ENCODE measurements around the gene ABCA13.

Gene ABCA13

DNA sequence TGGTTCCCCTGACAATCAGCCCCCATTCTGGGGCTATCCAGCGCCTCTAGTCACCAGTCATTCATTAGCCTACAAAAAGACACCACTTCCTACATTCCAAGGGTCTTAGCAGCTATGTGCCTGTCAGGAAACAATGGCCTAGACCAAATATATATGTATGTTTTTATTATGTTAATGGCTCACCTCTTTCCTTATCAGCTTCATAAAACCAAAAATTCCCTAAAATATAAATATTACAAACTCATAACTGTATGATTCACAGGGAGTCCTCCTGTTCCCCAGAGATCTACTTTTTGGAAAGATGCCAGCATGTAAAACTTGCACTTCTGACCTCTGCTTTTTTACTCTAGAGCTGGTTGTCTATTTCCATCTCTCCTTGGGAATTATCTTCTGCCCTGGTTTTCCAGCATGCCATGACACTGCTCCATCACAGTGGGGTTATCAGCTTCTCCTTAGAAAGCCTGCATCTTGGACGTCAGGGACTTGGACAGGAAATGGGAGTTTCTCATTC, 79.2 kb downstream of the ABCA13 start:
- no peak for DNase-seq

DNA sequence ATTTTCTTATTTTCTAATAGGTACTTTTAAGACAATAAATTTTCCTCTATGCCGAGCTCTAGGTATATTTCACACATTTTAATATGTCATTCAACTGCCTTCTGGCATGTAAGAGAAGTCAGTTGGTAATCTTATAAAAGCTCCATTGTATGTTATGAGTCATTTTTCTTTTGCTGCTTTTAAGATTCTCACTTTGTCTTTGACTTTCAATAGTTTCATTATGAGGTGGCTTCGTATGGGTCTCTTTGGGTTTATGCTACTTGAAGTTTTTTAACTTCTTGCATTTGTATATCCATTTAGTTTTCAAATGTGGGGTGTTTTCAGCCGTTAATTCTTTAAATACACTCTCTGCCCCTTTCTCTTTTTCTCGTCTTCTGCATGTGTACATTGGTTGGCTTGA, 80.5 kb downstream of the ABCA13 start:
- no peak for DNase-seq

DNA sequence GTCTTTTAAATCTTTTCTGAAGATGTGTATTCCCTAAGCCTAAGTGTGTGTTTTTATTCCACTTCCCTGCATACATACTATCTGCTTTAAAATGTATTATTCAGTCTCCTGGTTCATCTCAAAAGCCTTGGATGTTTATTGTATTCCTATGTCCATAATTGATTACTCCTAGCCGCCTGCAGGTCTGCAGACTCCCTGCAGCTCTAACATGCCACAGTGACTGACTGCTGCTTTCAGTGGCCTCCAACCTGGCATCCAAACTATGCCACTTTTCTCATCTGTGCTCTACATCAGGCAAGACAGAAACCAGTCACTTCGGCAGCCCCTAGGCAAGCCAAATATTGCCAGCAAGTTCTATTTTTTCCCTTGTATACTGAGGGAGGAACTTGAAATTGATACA, 81.7 kb downstream of the ABCA13 start:
- DNase-seq: no peak

DNA sequence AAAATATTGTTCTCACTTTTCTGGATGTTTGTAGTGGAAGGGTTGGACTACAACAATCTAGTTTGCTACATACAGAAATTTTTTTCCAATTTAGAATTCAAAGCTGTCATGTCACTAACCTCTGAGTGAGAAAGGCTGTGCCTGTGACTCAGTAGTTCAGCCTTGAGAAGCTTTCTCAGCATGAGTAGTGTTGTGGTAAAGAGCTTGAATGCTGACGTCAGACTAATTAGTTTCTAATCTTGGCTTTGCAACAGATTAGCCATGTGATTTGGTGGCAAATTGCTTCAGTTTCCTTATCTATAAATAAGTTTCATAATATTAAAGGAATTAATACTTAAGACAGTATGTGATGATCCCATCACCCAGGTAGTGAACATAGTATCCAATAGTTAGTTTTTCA, 83.8 kb downstream of the ABCA13 start:
- no peak for DNase-seq

- DNase-seq: no peak
Observed at GRCh38 chr7:48259463-48260280, 88.4 kb downstream of the ABCA13 start.

DNA sequence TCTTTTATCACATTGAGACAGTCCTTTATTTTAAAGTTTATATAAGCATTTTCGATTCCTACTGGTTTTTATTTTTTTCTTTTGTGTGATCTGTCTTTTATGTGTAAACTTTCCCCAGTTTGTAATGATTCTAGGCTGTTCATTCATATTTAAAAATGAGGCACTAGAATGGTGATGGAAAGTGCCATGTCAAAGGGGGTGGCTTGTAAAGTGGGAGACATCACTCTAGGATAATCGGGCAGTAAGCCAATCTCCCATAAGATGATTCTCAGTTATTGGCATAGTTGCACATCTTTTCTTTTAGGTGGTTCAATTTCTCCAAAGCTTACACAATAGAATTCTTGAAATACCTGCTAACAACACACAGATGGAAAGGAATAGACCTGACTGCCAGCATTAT, 90.4 kb downstream of the ABCA13 start:
- no peak for DNase-seq

- no peak for DNase-seq
Observed at GRCh38 chr7:48262606-48263310, 91.5 kb downstream of the ABCA13 start.

GRCh38 chr7:48263311-48263650, 92.0 kb downstream of the ABCA13 start:
- DNase-seq: no peak

GRCh38 chr7:48269066-48269465, 97.8 kb downstream of the ABCA13 start:
- DNase-seq: no peak

DNA sequence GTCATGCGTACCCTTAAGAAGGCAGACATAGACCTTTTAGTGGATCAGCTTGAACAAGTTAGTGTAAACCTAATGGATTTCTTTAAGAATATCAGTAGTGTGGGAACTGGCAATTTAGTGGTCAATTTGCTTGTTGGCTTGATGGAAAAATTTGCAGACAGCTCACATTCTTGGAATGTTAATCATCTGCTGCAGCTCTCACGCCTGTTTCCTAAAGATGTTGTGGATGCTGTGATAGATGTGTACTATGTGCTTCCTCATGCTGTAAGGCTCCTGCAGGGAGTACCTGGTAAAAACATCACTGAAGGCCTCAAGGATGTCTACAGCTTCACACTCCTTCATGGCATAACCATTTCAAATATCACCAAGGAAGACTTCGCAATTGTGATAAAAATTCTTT, 103.4 kb downstream of the ABCA13 start:
- no peak for DNase-seq

DNA sequence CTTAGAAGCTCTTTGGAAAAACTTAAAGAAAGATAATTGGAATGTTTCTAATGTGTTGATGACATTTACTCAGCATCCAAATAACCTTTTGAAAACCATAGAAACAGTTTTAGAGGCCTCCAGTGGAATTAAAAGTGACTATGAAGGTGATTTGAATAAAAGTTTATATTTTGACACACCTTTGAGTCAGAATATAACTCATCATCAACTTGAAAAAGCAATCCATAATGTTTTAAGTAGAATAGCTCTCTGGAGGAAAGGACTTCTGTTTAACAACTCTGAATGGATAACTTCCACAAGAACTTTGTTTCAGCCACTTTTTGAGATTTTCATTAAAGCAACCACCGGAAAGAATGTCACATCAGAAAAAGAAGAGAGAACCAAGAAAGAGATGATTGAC, 108.2 kb downstream of the ABCA13 start:
- DNase-seq: no peak

DNA sequence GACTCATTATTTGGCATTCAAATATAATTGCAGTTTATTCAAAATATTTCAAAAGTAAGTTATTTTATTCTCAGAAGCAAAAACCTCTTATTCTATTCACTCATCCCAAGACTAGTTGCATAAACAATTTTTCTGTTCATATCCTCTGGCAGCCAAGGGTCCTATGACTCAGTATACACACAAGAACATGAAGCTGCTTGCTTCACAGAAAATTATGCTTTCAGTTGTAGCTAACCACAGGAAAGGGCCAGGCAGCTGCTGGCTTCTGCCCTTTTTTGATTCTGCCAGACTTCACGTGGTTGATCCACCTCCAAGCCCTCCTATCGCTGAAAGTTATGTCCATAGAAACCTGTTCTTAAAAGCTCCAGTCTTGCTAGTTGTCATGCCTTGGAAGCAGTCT, 108.8 kb downstream of the ABCA13 start:
- DNase-seq: no peak

DNA sequence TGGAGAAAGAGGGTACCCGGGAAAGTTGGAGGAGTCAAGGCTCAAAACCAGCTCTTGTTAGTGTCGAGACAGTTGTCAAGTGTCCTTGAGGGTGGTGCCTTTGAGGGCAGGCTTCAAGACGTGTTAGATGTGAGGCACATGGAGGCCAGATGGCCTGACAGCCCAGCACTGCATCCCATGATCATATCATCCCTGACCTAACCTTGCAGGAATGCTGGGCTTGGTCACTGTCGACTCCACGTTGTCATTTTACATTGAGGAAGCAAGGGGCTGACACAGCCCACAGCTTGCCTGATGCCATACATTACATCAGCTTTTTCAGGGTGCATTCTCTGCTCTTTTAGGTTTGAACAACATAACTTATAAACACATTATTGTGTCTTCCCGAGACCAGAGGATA, 114.1 kb downstream of the ABCA13 start:
- DNase-seq: no peak

DNA sequence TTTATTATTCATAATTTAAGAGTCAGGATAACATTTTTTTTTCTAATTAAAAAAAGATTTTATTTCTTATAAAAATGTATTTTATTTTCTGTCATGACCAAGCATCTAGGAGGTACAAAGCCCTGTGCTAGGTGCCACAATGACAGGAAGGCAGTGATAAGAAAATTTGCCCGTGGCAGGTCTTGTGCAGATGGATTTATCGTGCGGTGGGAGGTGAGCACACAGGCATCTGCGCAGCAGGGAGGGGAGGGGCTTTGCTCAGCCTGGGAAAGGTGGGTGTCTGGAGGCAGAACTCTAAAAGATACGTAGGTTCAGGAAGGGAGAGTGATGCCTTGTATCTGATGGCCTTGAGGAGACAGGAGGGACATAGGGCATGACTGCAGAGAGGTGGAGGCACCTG, 115.6 kb downstream of the ABCA13 start:
- DNase-seq: no peak

GRCh38 chr7:48289656-48290055, 118.4 kb downstream of the ABCA13 start:
- DNase-seq: no peak

DNA sequence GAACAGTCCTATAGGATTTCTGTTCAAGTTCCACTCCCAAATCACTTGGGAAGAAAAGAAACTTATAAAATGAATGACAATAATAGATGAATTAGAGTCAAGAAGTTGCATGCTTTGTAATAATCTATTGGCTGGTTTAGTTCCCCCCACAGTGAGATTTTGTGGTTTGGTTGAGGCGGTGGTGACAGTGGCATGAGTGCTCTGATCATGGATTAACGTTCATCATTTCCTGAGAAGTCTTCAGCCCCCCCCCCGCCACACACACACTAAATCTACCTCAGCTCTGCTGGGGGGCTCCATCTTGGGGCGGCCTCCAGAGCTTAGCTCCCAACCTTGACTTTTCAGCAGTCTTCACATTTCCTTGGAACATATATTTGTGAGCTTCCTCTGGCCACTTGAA, 121.7 kb downstream of the ABCA13 start:
- no peak for DNase-seq

GRCh38 chr7:48295296-48295971, 124.2 kb downstream of the ABCA13 start:
- DNase-seq: no peak

DNA sequence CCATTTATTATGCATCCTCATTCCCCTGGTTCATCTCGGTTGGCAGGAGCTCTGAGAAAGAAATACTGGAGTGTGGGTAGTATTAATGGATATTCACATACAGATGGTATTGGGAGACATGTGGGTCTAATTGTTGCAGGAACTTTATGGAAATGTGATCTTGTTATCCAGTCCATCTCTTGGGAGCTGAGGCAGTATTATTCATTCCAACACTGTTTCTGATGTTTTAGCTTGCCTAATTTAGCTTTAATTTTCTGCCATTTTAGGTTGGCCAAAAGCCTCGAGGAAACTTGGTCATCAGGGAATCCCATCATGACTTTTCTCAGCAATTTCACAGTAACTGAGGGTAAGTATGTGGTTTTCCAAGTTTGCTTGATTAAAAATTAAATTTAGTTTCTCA, 125.7 kb downstream of the ABCA13 start:
- no peak for DNase-seq

GRCh38 chr7:48298779-48299178, 127.5 kb downstream of the ABCA13 start:
- DNase-seq: no peak

- DNase-seq: no peak
Observed at GRCh38 chr7:48299580-48300169, 128.4 kb downstream of the ABCA13 start.

- no peak for DNase-seq
Observed at GRCh38 chr7:48300301-48300700, 129.0 kb downstream of the ABCA13 start.

DNA sequence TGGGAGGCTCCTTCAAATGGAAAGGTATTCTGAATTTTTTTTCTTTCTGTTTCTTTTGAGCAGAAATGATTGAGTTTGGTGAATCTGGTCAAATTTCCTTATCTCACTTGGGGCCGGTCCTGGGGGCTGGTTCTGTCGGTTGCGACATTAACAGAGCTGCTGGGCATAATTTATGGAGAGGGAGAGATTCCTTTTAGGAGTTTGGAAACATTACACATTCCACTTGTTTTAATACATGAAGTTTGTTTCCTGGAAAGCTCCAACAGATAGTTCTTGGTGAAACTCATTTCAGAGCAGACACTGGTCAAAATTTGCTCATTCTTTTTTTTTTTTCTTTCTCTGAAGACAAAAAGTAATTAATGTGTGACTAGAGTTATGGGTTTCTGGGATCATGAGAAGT, 129.9 kb downstream of the ABCA13 start:
- DNase-seq: no peak

DNA sequence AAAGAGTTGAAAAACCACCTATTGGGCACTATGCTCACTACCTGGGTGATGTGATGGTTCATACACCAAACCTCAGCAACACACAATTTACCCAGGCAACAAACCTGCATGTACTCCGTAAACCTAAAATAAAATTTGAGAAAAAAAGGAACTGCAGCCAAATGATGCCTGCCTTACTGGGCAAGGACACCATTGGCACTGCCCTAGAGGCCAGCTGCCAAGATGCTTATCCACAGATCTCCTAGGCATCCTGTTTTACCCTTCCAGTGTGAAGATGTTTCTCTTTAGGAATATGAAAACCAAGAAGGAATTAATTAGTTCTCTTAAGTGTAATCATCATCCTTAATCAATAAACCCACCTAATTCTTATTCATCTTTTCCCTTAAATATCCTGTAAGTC, 133.4 kb downstream of the ABCA13 start:
- DNase-seq: no peak

GRCh38 chr7:48305661-48306060, 134.4 kb downstream of the ABCA13 start:
- DNase-seq: no peak
